DOHH2 (cell line): ENCODE data around the gene RAB38.

ENCODE experiments used
- EZH2phosphoT487 ChIP-seq: fragments of 200-600 bp; sonication (generic); IDR thresholded peaks from 2 replicates; pipeline ENCODE4 v1.6.1; 2017; ENCODE audit warnings: borderline replicate concordance, mild to moderate bottlenecking, antibody characterized with exemption, low read length, moderate library complexity, mixed read lengths
- TF ChIP-seq, protein P1 (sequence below): fragments of 200-600 bp; sonication (generic); IDR thresholded peaks from one replicate; pipeline ENCODE4 v1.5.1; 2014; ENCODE audit warnings: antibody characterized with exemption, mild to moderate bottlenecking, low read depth, low read length; ENCODE audit not compliant: poor library complexity, severe bottlenecking

GRCh38 chr11:88151709-88152265, 23.5 kb downstream of the RAB38 start:
- TF ChIP-seq, protein P1, sequence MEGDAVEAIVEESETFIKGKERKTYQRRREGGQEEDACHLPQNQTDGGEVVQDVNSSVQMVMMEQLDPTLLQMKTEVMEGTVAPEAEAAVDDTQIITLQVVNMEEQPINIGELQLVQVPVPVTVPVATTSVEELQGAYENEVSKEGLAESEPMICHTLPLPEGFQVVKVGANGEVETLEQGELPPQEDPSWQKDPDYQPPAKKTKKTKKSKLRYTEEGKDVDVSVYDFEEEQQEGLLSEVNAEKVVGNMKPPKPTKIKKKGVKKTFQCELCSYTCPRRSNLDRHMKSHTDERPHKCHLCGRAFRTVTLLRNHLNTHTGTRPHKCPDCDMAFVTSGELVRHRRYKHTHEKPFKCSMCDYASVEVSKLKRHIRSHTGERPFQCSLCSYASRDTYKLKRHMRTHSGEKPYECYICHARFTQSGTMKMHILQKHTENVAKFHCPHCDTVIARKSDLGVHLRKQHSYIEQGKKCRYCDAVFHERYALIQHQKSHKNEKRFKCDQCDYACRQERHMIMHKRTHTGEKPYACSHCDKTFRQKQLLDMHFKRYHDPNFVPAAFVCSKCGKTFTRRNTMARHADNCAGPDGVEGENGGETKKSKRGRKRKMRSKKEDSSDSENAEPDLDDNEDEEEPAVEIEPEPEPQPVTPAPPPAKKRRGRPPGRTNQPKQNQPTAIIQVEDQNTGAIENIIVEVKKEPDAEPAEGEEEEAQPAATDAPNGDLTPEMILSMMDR, result no peak
- TF ChIP-seq EZH2phosphoT487, result no peak
